ENCODE data around the gene TOMT.

TOMT gene

DNA sequence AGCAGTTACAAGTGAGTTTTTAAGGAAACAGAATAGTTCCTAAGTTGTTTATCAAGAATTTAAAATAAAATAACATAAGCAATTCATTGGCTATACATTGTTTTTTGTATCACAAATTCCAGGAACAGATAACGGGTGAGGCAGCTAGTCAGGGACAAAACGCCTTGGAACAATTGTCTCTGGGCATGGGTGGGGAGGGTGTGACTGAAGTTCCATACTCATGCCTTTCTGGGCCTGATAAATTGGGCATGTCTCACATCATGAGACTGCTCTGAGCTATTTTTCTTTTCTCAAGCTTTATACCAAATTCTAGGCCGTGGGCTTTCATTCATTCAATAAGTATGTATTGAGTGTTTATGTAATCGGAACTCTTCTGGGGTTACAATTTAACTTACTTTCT, 51.4 kb downstream of the TOMT start:
- no peak overlapping the region for H3K27ac ChIP-seq
- no peaks in the 10 kb centered on the region for H3K36me3 ChIP-seq
- H3K27me3 ChIP-seq = peaks cover 6% of the 10 kb centered on the region
- H3K4me1 ChIP-seq (ENCODE audit: control insufficient read depth in 1 of 2, insufficient read depth in 1 of 2, low read depth in 1 of 2, low read length in 1 of 2) = no peaks in the 10 kb centered on the region
- H3K9me3 ChIP-seq = no peaks in the 10 kb centered on the region
- no peak overlapping the region for H3K4me3 ChIP-seq (ENCODE audit: low read depth in 1 of 2, low read length in 1 of 2)
- TF ChIP-seq CTCF (IDR thresholded peaks at IDR 0.05) = no peak

Measured in neutrophil (primary cell).